Ovary (tissue), 9 donors: ENCODE measurements around the gene NOC4L. TPM values are rescaled to one million over a fixed set of nuclear protein-coding genes. Genes with fewer than 3 reads are reported as not detected.

ENCODE experiments used
- DNase-seq, 5 donors: peaks; one replicate each; pipeline ENCODE4 v3.0.0-alpha.2; 2019 to 2020
- H3K27ac ChIP-seq, 2 donors: fragments of 200-600 bp; one replicate each; pipeline versions ENCODE4 v1.5.1 to v1.8.0; 2019 to 2022
- H3K27me3 ChIP-seq: fragments of 200-600 bp; one replicate; pipeline ENCODE4 v1.8.0; 2022
- H3K36me3 ChIP-seq: fragments of 200-600 bp; sonication (generic); one replicate; pipeline ENCODE4 v1.5.1; 2019
- H3K4me1 ChIP-seq: one replicate; pipeline ENCODE4 v1.8.1; 2013; ENCODE audit warnings: mild to moderate bottlenecking, moderate library complexity; ENCODE audit not compliant: insufficient read depth
- H3K4me3 ChIP-seq: fragments of 200-600 bp; sonication (generic); one replicate; pipeline ENCODE4 v1.5.1; 2017
- H3K9me3 ChIP-seq, 2 donors: fragments of 200-600 bp in 1 of 2; sonication (generic) in 1 of 2; one replicate each; pipeline versions ENCODE4 v1.5.1 to v1.8.1; 2013 to 2019; ENCODE audit warnings: mild to moderate bottlenecking in 1 of 2, moderate library complexity in 1 of 2
- CTCF ChIP-seq, 3 donors: fragments of 450-650 bp in 2 of 3; fragments of 200-600 bp in 1 of 3; IDR thresholded peaks; one replicate each; pipeline versions ENCODE4 v1.5.1 to v1.8.0; 2016 to 2022; ENCODE audit warnings: antibody characterized with exemption in 3 of 3, mild to moderate bottlenecking in 1 of 3
- EP300 ChIP-seq: sonication (generic); formaldehyde crosslinking; IDR thresholded peaks from one replicate; pipeline ENCODE4 v1.6.1; 2017; ENCODE audit warnings: antibody characterized with exemption
- POLR2A ChIP-seq: fragments of 450-650 bp; IDR thresholded peaks from one replicate; pipeline ENCODE4 v1.6.1; 2017; ENCODE audit warnings: antibody characterized with exemption, mild to moderate bottlenecking, moderate library complexity
- WGBS, 3 donors: extraction: QIAGEN DNeasy Blood & Tissue Kit in 1 of 3; methylation state at CpG; one replicate each; pipeline versions ENCODE4 v1.1.5 to v1.1.7; 2013 to 2017; 5-methylcytosine and 5-hydroxymethylcytosine counted together
- intact Hi-C, 4 donors: fragments of 100-400 bp; cut with DNase I; formaldehyde crosslinking; loops; one replicate each; pipeline versions ENCODE4 v1.11.0 to v1.15.1; 2022 to 2023
- polyA plus RNA-seq, 2 donors: library from polyadenylated mRNA; stranded (reverse); fragments of 200-250 nt in 1 of 2; fragments of 350-450 nt in 1 of 2; fragmentation: Illumina TruSeq in 1 of 2; extraction: RNeasy Lipid Tissue Mini Kit (QIAGEN cat#74804) in 1 of 2; gene quantifications; one replicate each; pipeline ENCODE4 v1.2.3, GENCODE V29; 2013 to 2014
- total RNA-seq, 7 donors: library from RNA; depleted of rRNA in 2 of 7; stranded (reverse); fragments of >200 nt in 2 of 7; fragmentation: NEBNext Ultra II Directional in 3 of 7; extraction: Animal tissue kit (Norgen Biotek cat#: 25700) in 3 of 7; gene quantifications; one replicate each; pipeline versions ENCODE4 v1.1.0 to v1.2.4, GENCODE V29; 2016 to 2023
- donor health status: DM: no; HTN: no; CAD: no; lungs with moderate emphysema.
- donor health status: DM: no; HTN: no; CAD: no.
- donor health status: Bipolar disorder and iron deficiency.
- donor health status: DM: yes; HTN: yes; CAD: no.
- donor health status: DM: no; HTN: no; CAD: no.
- donor health status: DM: yes; HTN: yes; CAD: no.

Gene NOC4L
- total and polyA plus RNA-seq, 9 donors, result 1.2 to 24.6 (median 18.5) TPM

GRCh38 chr12:132162508-132163031 lies 18.3 kb downstream of the NOC4L start:
- Histone ChIP-seq H3K27ac (no peak overlapping the region), H3K9me3 (no peaks in the 10 kb centered on the region), H3K27me3 (no peaks in the 10 kb centered on the region), H3K4me3 (no peak overlapping the region), H3K36me3 (no peaks in the 10 kb centered on the region), H3K4me1 (peaks cover 3% of the 10 kb centered on the region)
- intact Hi-C loops, result loop anchor here in 1 of 4 donors (5.0 to 10.0 kb wide), 2 partner anchors 242 to 1400 kb away; no protein-coding TSS in a partner anchor
- no peak for TF ChIP-seq CTCF (IDR thresholded peaks at IDR 0.05)
- TF ChIP-seq EP300, result no peak
- TF ChIP-seq POLR2A, result no peak
- DNase-seq, result peak in 2 of 5 donors; percentile 49 to 73
- WGBS, 3 donors, result 6 to 13% (median 10%) methylated on average over 17 of the region's 17 CpGs

GRCh38 chr12:132163041-132163910 lies 19.0 kb downstream of the NOC4L start:
- Histone ChIP-seq H3K36me3 (no peaks in the 10 kb centered on the region), H3K4me1 (peaks cover 3% of the 10 kb centered on the region), H3K27ac (no peak overlapping the region), H3K9me3 (no peaks in the 10 kb centered on the region), H3K27me3 (no peaks in the 10 kb centered on the region), H3K4me3 (no peak overlapping the region)
- intact Hi-C loops, result loop anchor here in 1 of 4 donors (5.0 to 10.0 kb wide), 2 partner anchors 242 to 1401 kb away; no protein-coding TSS in a partner anchor
- peak in 1 of 5 donors; percentile 19 for DNase-seq
- WGBS, 3 donors, result 46 to 55% (median 55%) methylated on average over 26 of the region's 26 CpGs
- TF ChIP-seq CTCF (IDR thresholded peaks at IDR 0.05) (no peak), EP300 (no peak), POLR2A (no peak)

- no peaks in the 10 kb centered on the region for H3K36me3 ChIP-seq
- peaks cover 3% of the 10 kb centered on the region for H3K4me1 ChIP-seq
- no peaks in the 10 kb centered on the region for H3K27me3 ChIP-seq
- TF ChIP-seq POLR2A (no peak), EP300 (no peak), CTCF (IDR thresholded peaks at IDR 0.05) (no peak)
- 42 to 51% (median 48%) methylated on average over 11 of the region's 11 CpGs for WGBS, 3 donors
- H3K27ac ChIP-seq, result no peak overlapping the region
- H3K9me3 ChIP-seq, result no peaks in the 10 kb centered on the region
- intact Hi-C loops, result loop anchor here in 1 of 4 donors (5.0 to 10.0 kb wide), 2 partner anchors 241 to 1402 kb away; no protein-coding TSS in a partner anchor
- DNase-seq, result no peak
- H3K4me3 ChIP-seq, result no peak overlapping the region
Observed at GRCh38 chr12:132163911-132164288, 19.6 kb downstream of the NOC4L start.

GRCh38 chr12:132164426-132164825 lies 20.2 kb downstream of the NOC4L start:
- intact Hi-C loops, result loop anchor here in 1 of 4 donors (5.0 to 10.0 kb wide), 2 partner anchors 240 to 1402 kb away; no protein-coding TSS in a partner anchor
- WGBS, 3 donors, result 77 to 85% (median 78%) methylated on average over 7 of the region's 7 CpGs
- no peaks in the 10 kb centered on the region for H3K27me3 ChIP-seq

More at GRCh38 chr12:132164426-132164825, 20.2 kb downstream of the NOC4L start:
- TF ChIP-seq CTCF (IDR thresholded peaks at IDR 0.05), result no peak
- TF ChIP-seq POLR2A, result no peak
- no peak for TF ChIP-seq EP300
- H3K36me3 ChIP-seq, result no peaks in the 10 kb centered on the region
- H3K27ac ChIP-seq, result no peak overlapping the region
- H3K9me3 ChIP-seq, result no peaks in the 10 kb centered on the region
- H3K4me3 ChIP-seq, result no peak overlapping the region
- no peak for DNase-seq
- peaks cover 3% of the 10 kb centered on the region for H3K4me1 ChIP-seq
